H1 (cell line): ENCODE measurements around the gene GPX8. TPM values are rescaled to one million over a fixed set of nuclear protein-coding genes. Genes with fewer than 3 reads are reported as not detected.
A peak's percentile ranks its signal among the peaks of the same experiment; 100 is the strongest.

ENCODE experiments used
- CTCF ChIA-PET: fragments of 300-600 bp; sonication (Branson Sonifier 250); formaldehyde crosslinking; loops from one replicate; lab custom pipeline; 2021; ENCODE audit not compliant: partially characterized antibody; lab: Charles Lee
- POLR2A ChIA-PET: fragments of 300-600 bp; sonication (Branson Sonifier 250); formaldehyde crosslinking; loops from one replicate; lab custom pipeline; 2021; ENCODE audit warnings: inconsistent platforms; ENCODE audit not compliant: partially characterized antibody; lab: Charles Lee
- DNase-seq, 2 experiments: peaks; one replicate each; pipeline versions ENCODE4 v3.0.0 to v3.0.0-alpha.2; 2010 to 2022; ENCODE audit warnings: low spot score in 2 of 2, low read depth in 1 of 2, mixed read lengths in 1 of 2
- FAIRE-seq: peaks from 2 replicates; lab custom pipeline; 2011; peaks lifted over from hg19 to GRCh38; lab: Jason Lieb, UNC
- H2AFZ ChIP-seq: 2 replicates; pipeline ENCODE4 v1.8.1; 2012; ENCODE audit warnings: low read length, inconsistent platforms
- H2AK5ac ChIP-seq: 2 replicates; pipeline ENCODE4 v1.6.1; 2013; ENCODE audit warnings: low read depth, low read length
- H2BK120ac ChIP-seq: replicated peaks from 2 replicates; pipeline ENCODE3; 2013; ENCODE audit warnings: low read depth, low read length, inconsistent platforms
- H2BK12ac ChIP-seq: 2 replicates; pipeline ENCODE4 v1.6.1; 2013; ENCODE audit warnings: low read depth, low read length
- H2BK15ac ChIP-seq: 2 replicates; pipeline ENCODE4 v1.6.1; 2013; ENCODE audit warnings: low read length
- H2BK20ac ChIP-seq: 2 replicates; pipeline ENCODE4 v1.6.1; 2013; ENCODE audit warnings: low read length
- H2BK5ac ChIP-seq: 2 replicates; pipeline ENCODE4 v1.6.1; 2013; ENCODE audit warnings: low read depth, low read length
- H3K14ac ChIP-seq: 2 replicates; pipeline ENCODE4 v1.6.1; 2013; ENCODE audit warnings: inconsistent platforms; ENCODE audit not compliant: insufficient read length
- H3K18ac ChIP-seq: 2 replicates; pipeline ENCODE4 v1.6.1; 2013; ENCODE audit warnings: low read length; ENCODE audit errors: extremely low read depth
- H3K23ac ChIP-seq: 2 replicates; pipeline ENCODE4 v1.6.1; 2013; ENCODE audit warnings: inconsistent platforms; ENCODE audit not compliant: insufficient read length
- H3K23me2 ChIP-seq: 2 replicates; pipeline ENCODE4 v1.6.1; 2013; ENCODE audit warnings: low read depth, low read length
- H3K27ac ChIP-seq: 2 replicates; pipeline ENCODE4 v1.6.1; 2011; ENCODE audit warnings: low read depth, low read length, inconsistent platforms
- H3K27me3 ChIP-seq, 4 experiments: replicated peaks in 1 of 4; 1 replicate in 1 of 4; 2 replicates in 3 of 4; pipeline versions ENCODE4 v1.6.1 to v1.8.1; 2011 to 2013; ENCODE audit warnings: low read length in 3 of 4, mild to moderate bottlenecking in 3 of 4, inconsistent platforms in 2 of 4, mixed read lengths in 2 of 4, moderate library complexity in 1 of 4; ENCODE audit not compliant: control insufficient read depth in 3 of 4, insufficient read depth in 3 of 4; ENCODE audit errors: extremely low read depth in 1 of 4
- H3K36me3 ChIP-seq, 4 experiments: 2 replicates each; pipeline versions ENCODE4 v1.6.1 to v1.8.1; 2011 to 2013; ENCODE audit warnings: mild to moderate bottlenecking in 4 of 4, low read length in 3 of 4, moderate library complexity in 2 of 4, control low read depth in 1 of 4, inconsistent platforms in 1 of 4; ENCODE audit not compliant: insufficient read depth in 4 of 4, control insufficient read depth in 2 of 4
- H3K4ac ChIP-seq: replicated peaks from 2 replicates; pipeline ENCODE3; 2013; ENCODE audit warnings: low read length, low read depth, mixed read lengths, inconsistent platforms; ENCODE audit not compliant: insufficient read length
- H3K4me1 ChIP-seq, 4 experiments: replicated peaks in 1 of 4; 1 replicate in 1 of 4; 2 replicates in 3 of 4; pipeline versions ENCODE4 v1.6.1 to v1.8.1; 2011 to 2013; ENCODE audit warnings: low read length in 3 of 4, inconsistent platforms in 2 of 4, mixed read lengths in 1 of 4; ENCODE audit not compliant: insufficient read depth in 4 of 4, control insufficient read depth in 3 of 4
- H3K4me2 ChIP-seq, 2 experiments: 2 replicates each; pipeline versions ENCODE4 v1.6.1 to v1.8.1; 2011 to 2013; ENCODE audit warnings: low read depth in 2 of 2, low read length in 2 of 2, control low read depth in 1 of 2, inconsistent platforms in 1 of 2, mild to moderate bottlenecking in 1 of 2; ENCODE audit not compliant: insufficient read depth in 1 of 2
- H3K4me3 ChIP-seq, 4 experiments: fragments of 200-600, 300-600 bp in 1 of 4; sonication (generic), shearing (Covaris generic), sonication (Bioruptor Twin) in 1 of 4; 2 replicates each; pipeline versions ENCODE4 v1.5.1 to v1.8.1; 2011 to 2016; ENCODE audit warnings: low read length in 4 of 4, low read depth in 3 of 4, control low read depth in 2 of 4, inconsistent platforms in 2 of 4, mild to moderate bottlenecking in 2 of 4, mixed read lengths in 1 of 4, moderate library complexity in 1 of 4; ENCODE audit not compliant: insufficient read depth in 2 of 4; ENCODE audit errors: extremely low read depth in 1 of 4
- H3K56ac ChIP-seq: replicated peaks from 2 replicates; pipeline ENCODE3; 2013; ENCODE audit warnings: low read depth, mild to moderate bottlenecking, mixed read lengths, low read length, inconsistent platforms; ENCODE audit not compliant: insufficient read length
- H3K79me1 ChIP-seq: 2 replicates; pipeline ENCODE4 v1.6.1; 2013; ENCODE audit warnings: low read depth, low read length, control low read depth
- H3K79me2 ChIP-seq, 2 experiments: 2 replicates each; pipeline versions ENCODE4 v1.6.1 to v1.8.1; 2012 to 2013; ENCODE audit warnings: low read length in 2 of 2, mild to moderate bottlenecking in 2 of 2, inconsistent platforms in 1 of 2; ENCODE audit not compliant: insufficient read depth in 2 of 2, control insufficient read depth in 1 of 2
- H3K9ac ChIP-seq, 4 experiments: replicated peaks in 1 of 4; 1 replicate in 1 of 4; 2 replicates in 3 of 4; pipeline versions ENCODE4 v1.6.1 to v1.8.1; 2011 to 2013; ENCODE audit warnings: low read depth in 3 of 4, low read length in 3 of 4, control low read depth in 2 of 4, mild to moderate bottlenecking in 2 of 4, moderate library complexity in 2 of 4, inconsistent platforms in 1 of 4; ENCODE audit errors: extremely low read depth in 1 of 4
- H3K9me3 ChIP-seq, 2 experiments: 2 replicates each; pipeline versions ENCODE4 v1.6.1 to v1.8.1; 2012 to 2013; ENCODE audit warnings: mild to moderate bottlenecking in 2 of 2, moderate library complexity in 2 of 2, control low read depth in 1 of 2, inconsistent platforms in 1 of 2, low read depth in 1 of 2, low read length in 1 of 2, mixed read lengths in 1 of 2; ENCODE audit not compliant: insufficient read depth in 2 of 2
- H4K20me1 ChIP-seq, 2 experiments: replicated peaks in 1 of 2; 2 replicates each; pipeline versions ENCODE3 to v1.8.1; 2011 to 2013; ENCODE audit warnings: inconsistent platforms in 2 of 2, low read length in 2 of 2, mild to moderate bottlenecking in 1 of 2; ENCODE audit not compliant: insufficient read depth in 2 of 2, control insufficient read depth in 1 of 2
- H4K5ac ChIP-seq: 2 replicates; pipeline ENCODE4 v1.6.1; 2013; ENCODE audit warnings: low read length, low read depth, mixed read lengths, inconsistent platforms; ENCODE audit not compliant: insufficient read length
- H4K8ac ChIP-seq: 2 replicates; pipeline ENCODE4 v1.8.0; 2013; ENCODE audit warnings: mild to moderate bottlenecking, moderate library complexity, low read length, inconsistent platforms; ENCODE audit not compliant: insufficient read depth; ENCODE audit errors: extremely low read depth
- H4K91ac ChIP-seq: replicated peaks from 2 replicates; pipeline ENCODE3; 2013; ENCODE audit warnings: low read length, mixed read lengths, inconsistent platforms; ENCODE audit not compliant: insufficient read length
- CTCF ChIP-seq, 3 experiments: IDR thresholded peaks; 1 replicate in 2 of 3; 2 replicates in 1 of 3; pipeline versions ENCODE4 v1.5.1 to v1.6.1; 2011; ENCODE audit warnings: low read length in 3 of 3, mild to moderate bottlenecking in 3 of 3, inconsistent platforms in 2 of 3, low read depth in 1 of 3, moderate library complexity in 1 of 3; ENCODE audit not compliant: insufficient read depth in 1 of 3; ENCODE audit errors: control extremely low read depth in 1 of 3
- EZH2 ChIP-seq: fragments of 200-600 bp; sonication (generic); IDR thresholded peaks from 2 replicates; pipeline ENCODE4 v1.7.1; 2012; ENCODE audit warnings: low read depth, mild to moderate bottlenecking, moderate library complexity, low read length, inconsistent platforms; ENCODE audit not compliant: severe bottlenecking
- POLR2AphosphoS5 ChIP-seq: IDR thresholded peaks from 2 replicates; pipeline ENCODE4 v1.6.1; 2011; ENCODE audit warnings: low read depth, low read length
- SP1 ChIP-seq: IDR thresholded peaks from 2 replicates; pipeline ENCODE4 v1.6.1; 2011; ENCODE audit warnings: low read depth, low read length
- WGBS, 2 experiments: shearing (Covaris generic) in 1 of 2; methylation state at CpG; one replicate each; pipeline versions ENCODE4 v1.1.6 to v1.1.7; 2013 to 2015; ENCODE audit warnings: low lambda C conversion rate in 2 of 2, mixed read lengths in 2 of 2, inconsistent platforms in 1 of 2, low coverage in 1 of 2, missing lambda C conversion rate in 1 of 2; ENCODE audit not compliant: insufficient replicate concordance in 2 of 2, insufficient coverage in 1 of 2, insufficient read length in 1 of 2; ENCODE audit errors: extremely low coverage in 1 of 2, missing lambda C conversion rate in 1 of 2; 5-methylcytosine and 5-hydroxymethylcytosine counted together
- polyA plus RNA-seq, 7 experiments: library from polyadenylated mRNA; depleted of rRNA in 3 of 7; stranded (reverse) in 5 of 7; unstranded in 2 of 7; fragments of >200 nt in 5 of 7; fragments of 200-250 nt in 2 of 7; gene quantifications; 1 replicate in 5 of 7; 2 replicates in 1 of 7; 4 replicates in 1 of 7; pipeline versions ENCODE4 v1.2.1 to v1.2.3, GENCODE V29; 2011 to 2013; ENCODE audit warnings: missing spikeins in 2 of 7, mixed read lengths in 2 of 7
- total RNA-seq: library from RNA; stranded (reverse); fragmentation: NEBNext Ultra II Directional; extraction: Animal tissue kit (Norgen Biotek cat#: 25700); gene quantifications from 2 replicates; pipeline ENCODE4 v1.2.1, GENCODE V29; 2021

Gene GPX8
- total and polyA plus RNA-seq, 2 of the 8 experiments (the other 6 are each of a cell fraction or from before 2014, with no cell fraction given): 19.5 to 60.4 TPM

DNA sequence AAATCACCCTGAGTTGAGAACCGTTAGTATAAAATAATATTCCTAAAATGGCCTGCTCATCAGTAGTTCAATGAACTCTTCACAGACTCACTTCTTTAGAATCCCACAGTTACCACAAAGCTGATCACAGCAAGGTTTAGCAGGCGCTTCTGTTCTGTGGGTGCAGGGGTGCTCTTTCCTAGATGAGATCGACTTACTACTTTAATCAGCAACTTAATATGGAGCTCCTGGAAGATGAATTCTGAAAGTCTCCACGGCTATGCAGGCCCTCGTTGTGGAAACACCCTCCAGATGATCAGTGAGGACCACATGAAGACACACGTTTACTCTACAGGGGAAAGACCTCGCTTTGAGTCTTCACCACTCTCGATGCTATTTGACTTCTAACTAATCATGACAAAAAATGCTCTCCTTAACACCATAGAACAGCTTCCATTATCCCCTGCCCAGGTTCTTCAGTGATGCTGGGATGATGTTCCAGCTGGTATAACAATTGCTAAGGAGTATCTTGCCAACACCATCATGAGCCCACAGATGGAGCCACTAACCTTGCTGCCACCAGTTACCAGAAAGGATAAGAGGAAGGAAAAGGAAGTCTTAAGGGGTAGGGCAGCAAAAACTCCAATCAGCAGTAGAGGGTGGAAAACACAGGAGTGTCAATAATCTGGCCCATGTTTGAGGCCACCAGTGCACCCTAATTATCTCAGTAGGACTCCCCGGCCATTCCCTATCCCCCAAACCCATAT, 17.9 kb upstream of the GPX8 start:
- Histone ChIP-seq H3K4me1 (no peaks in the 10 kb centered on the region), H4K5ac (no peak overlapping the region), H3K14ac (no peak overlapping the region), H2BK15ac (no peak overlapping the region), H3K27me3 (no peaks in the 10 kb centered on the region), H2BK5ac (no peak overlapping the region), H2BK20ac (no peak overlapping the region), H3K23me2 (no peaks in the 10 kb centered on the region), H2BK12ac (no peak overlapping the region), H3K56ac (no peak overlapping the region), H4K91ac (no peak overlapping the region), H3K4me2 (no peak overlapping the region), H4K8ac (no peak overlapping the region), H3K27ac (no peak overlapping the region), H2AK5ac (no peak overlapping the region), H2AFZ (no peak overlapping the region), H3K9me3 (no peaks in the 10 kb centered on the region), H3K18ac (no peak overlapping the region), H4K20me1 (no peaks in the 10 kb centered on the region), H3K4me3 (no peak overlapping the region), H2BK120ac (no peak overlapping the region), H3K36me3 (no peaks in the 10 kb centered on the region), H3K79me2 (no peaks in the 10 kb centered on the region), H3K9ac (no peak overlapping the region), H3K4ac (no peak overlapping the region), H3K23ac (no peak overlapping the region), H3K79me1 (no peaks in the 10 kb centered on the region)
- ChIA-PET POLR2A (interaction anchor here (1.3 kb wide), 2 partner anchors 18 to 26 kb away, joined by 3 to 6 read pairs; partner anchors contain the start of gene GPX8), CTCF (interaction anchor here (0.7 to 3.4 kb wide), 8 partner anchors 10 to 237 kb away, joined by 3 to 13 read pairs (median 8); partner anchors contain the start of gene GPX8)
- DNase-seq (no peak), FAIRE-seq (no peak)
- WGBS, 2 experiments: 91% methylated on average over 9 of the region's 9 CpGs; no CpG with 5 or more reads in 1 of the 2 experiments
- TF ChIP-seq CTCF (IDR thresholded peaks at IDR 0.05; ENCODE audit: control extremely low read depth in 1 of 3, insufficient read depth in 1 of 3, low read depth in 1 of 3, low read length in 3 of 3): peak in 1 of 3 experiments; percentile 28; a peak in 1 of 4 replicates
- no peak for TF ChIP-seq EZH2
- TF ChIP-seq SP1: no peak
- TF ChIP-seq POLR2AphosphoS5: no peak
